GM12865 (cell line): ENCODE results near the gene PHF20.

Experiments used
- DNase-seq: peaks from one replicate; pipeline ENCODE4 v3.0.0; 2010; ENCODE audit warnings: low read depth
- H3K4me3 ChIP-seq: 2 replicates; pipeline ENCODE4 v1.5.1; 2011; ENCODE audit warnings: mild to moderate bottlenecking, low read depth, low read length, control low read depth
- TF ChIP-seq, protein P1 (sequence below): IDR thresholded peaks from 2 replicates; pipeline ENCODE4 v1.5.1; 2011; ENCODE audit warnings: low read length, control low read depth, low read depth, inconsistent platforms; ENCODE audit not compliant: insufficient read depth; ENCODE audit errors: missing control alignments

Gene PHF20

DNA sequence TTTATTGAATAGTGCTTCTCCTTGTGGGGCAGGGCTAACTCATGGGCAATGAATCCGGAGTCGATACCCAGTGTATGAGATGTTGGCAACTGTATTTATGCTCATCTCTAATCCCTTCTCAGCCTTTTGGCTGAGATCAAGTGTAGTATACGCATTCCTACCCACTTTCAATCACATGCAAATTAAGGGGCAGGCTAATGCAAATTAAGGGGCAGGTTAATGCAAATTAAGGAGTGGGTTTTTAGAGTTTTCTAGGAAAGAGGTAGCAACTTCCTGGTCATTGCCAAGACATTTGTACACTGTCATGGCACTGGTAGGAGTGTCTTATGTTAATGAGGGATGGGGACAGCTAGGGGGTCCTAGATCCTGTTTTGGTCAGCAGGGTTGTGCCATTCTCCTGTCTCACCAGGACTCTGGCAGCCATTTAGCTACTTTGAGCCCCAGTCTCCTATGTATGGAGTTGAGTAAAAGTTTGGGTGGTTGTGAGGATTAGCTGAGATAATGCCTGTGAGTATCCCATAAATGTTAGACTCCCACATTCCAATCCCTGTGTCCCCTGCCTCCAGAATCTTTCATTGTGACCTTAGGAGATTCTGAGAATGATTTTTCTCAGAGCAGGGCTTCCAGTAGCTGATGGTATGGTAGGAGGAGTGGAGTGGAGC is 196.3 kb downstream of the PHF20 start, which contains the start of gene CNBD2:
Gene CNBD2, plus strand, starts transcription at position 612 of the 662 bp plus-strand sequence. CDS start 173 bp downstream, outside the sequence.
- DNase-seq, result no peak
- TF ChIP-seq, protein P1, sequence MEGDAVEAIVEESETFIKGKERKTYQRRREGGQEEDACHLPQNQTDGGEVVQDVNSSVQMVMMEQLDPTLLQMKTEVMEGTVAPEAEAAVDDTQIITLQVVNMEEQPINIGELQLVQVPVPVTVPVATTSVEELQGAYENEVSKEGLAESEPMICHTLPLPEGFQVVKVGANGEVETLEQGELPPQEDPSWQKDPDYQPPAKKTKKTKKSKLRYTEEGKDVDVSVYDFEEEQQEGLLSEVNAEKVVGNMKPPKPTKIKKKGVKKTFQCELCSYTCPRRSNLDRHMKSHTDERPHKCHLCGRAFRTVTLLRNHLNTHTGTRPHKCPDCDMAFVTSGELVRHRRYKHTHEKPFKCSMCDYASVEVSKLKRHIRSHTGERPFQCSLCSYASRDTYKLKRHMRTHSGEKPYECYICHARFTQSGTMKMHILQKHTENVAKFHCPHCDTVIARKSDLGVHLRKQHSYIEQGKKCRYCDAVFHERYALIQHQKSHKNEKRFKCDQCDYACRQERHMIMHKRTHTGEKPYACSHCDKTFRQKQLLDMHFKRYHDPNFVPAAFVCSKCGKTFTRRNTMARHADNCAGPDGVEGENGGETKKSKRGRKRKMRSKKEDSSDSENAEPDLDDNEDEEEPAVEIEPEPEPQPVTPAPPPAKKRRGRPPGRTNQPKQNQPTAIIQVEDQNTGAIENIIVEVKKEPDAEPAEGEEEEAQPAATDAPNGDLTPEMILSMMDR, result no peak

DNA sequence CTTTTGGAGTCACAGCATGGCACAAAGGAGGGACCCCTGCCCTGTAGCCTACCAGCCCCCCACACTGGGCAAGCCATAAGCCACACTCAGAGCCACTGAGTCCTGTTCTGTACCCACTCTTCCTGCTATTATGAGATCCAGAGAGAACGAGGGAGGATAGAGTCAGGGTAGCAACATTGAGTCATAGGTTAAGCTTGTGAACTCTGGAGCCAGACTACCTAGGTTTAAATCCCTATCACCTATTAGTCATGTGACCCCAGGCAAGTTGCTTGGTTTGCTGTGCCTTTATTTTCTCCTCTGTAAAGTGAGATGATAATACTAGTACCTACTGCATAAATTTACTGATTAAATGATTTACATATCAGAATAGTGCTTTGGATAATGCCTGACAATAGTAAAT is 197.1 kb downstream of the PHF20 start:
- DNase-seq, result no peak
- TF ChIP-seq, protein P1, result no peak
- no peak overlapping the region for H3K4me3 ChIP-seq

More for the DNA sequence above, 196.3 kb downstream of the PHF20 start, which contains the start of gene CNBD2:
- H3K4me3 ChIP-seq, result no peak within 1 kb of the TSS

DNA sequence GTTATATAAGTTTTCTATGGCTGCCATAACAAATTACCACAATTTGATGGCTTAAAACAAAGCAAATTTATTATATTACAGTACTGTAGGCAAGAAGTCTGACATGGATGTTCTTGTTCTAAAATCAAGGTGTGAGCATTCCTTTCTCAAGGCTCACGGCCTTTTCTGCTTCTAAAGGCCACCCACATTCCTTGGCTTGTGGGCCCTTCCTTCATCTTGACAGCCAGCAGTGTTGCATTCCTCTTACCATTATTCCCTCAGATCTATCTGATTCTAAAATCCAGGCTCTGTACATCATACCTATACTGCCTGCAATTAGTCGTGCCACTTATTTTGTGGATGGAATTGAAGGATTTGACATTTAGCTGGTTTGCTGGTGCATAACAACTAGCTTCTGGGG is 200.2 kb downstream of the PHF20 start:
- TF ChIP-seq, protein P1, result no peak
- H3K4me3 ChIP-seq, result no peak overlapping the region
- no peak for DNase-seq

DNA sequence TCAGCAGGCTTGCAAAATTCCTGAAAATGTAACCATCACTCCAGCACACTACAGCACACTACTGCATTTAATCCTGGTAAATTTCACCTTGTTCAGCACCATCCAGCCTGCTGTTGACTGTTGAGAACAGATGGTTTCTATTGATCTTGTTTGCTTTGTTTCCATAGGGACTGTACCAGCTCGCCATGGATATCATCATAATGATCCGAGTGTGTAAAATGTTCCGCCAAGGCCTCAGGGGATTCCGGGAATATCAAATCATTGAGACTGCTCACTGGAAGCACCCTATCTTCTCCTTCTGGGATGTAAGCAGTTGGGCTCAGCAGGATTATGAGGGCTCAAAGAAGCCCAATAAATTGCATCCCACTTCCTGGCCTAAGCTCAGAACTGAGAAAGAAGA is 200.6 kb downstream of the PHF20 start:
- no peak for DNase-seq

DNA sequence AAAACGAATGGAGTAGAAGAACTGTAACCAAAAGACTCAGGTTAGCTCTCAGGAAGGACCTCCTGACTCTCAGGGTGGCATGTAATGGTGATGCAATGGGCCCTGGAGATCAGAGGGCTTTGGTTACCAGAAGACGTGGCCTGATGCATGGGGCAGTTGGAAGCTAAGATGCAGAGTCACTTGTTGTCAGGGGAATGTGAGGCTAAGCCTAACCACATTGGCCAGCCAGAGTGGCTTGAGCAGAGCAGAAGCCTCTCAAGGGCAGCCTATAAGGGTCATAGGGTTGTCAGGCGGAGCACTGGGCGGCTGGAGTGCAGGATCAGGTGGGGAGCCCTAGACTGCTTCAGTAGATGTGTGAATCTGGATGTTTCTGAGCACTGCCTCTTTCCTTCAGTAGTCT is 202.4 kb downstream of the PHF20 start:
- TF ChIP-seq, protein P1, result no peak
- no peak for DNase-seq

More for the DNA sequence above, 200.6 kb downstream of the PHF20 start:
- no peak overlapping the region for H3K4me3 ChIP-seq
- TF ChIP-seq, protein P1, result no peak

DNA sequence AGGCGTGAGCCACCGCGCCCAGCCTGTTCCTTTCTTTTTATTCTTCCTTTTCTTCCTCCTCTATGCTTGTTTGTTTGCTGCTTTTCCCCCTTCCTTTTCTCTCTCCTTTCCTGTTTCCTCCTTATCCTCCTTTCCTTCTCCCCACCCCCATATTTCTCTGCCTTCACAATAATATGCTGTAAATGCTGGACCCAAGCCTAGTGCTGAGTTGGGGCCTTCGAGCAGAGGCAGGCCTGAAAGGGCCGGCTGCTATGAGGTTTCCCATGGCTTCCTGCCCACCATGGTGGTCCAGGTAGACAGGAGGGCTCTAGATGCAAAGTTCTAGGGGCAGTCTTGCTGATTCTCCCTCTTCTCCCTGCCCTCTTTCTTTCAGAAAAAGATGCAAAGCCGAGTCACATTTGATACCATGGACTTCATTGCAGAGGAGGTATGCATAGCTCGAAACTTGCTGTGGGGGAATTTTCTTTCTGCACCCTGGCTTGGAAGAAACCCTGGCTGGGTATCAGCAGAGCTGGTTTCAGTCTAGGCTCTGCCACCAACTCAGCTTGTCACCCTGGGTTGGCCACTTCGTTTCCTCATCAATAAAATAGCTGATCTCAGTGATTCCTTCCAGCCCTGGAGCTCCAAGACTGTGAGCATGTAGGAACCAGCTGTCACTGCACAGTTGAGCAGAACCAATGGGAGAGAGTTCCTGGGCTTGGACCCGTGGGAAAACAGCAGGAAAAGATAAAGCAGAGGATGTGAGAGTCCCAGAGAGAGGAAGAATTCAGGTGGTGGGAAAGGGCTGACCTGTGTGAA is 204.0 kb downstream of the PHF20 start:
- no peak for DNase-seq
- TF ChIP-seq, protein P1, result no peak
- no peak overlapping the region for H3K4me3 ChIP-seq

More for the DNA sequence above, 202.4 kb downstream of the PHF20 start:
- no peak overlapping the region for H3K4me3 ChIP-seq
